Vagina (tissue), 2 donors: Measurements from ENCODE around the gene BFSP2.

Source experiments
- POLR2A ChIP-seq, 2 donors: fragments of 450-650 bp; IDR thresholded peaks; one replicate each; pipeline ENCODE4 v1.6.1; 2017; ENCODE audit warnings: antibody characterized with exemption in 2 of 2, mild to moderate bottlenecking in 2 of 2, moderate library complexity in 2 of 2
- TF ChIP-seq, protein P1 (sequence below), 3 experiments: fragments of 450-650 bp in 2 of 3; fragments of 200-600 bp in 1 of 3; sonication (generic) in 1 of 3; IDR thresholded peaks; one replicate each; pipeline ENCODE4 v1.5.1; 2017 to 2019; ENCODE audit warnings: antibody characterized with exemption in 3 of 3, mild to moderate bottlenecking in 2 of 3, moderate library complexity in 2 of 3

DNA sequence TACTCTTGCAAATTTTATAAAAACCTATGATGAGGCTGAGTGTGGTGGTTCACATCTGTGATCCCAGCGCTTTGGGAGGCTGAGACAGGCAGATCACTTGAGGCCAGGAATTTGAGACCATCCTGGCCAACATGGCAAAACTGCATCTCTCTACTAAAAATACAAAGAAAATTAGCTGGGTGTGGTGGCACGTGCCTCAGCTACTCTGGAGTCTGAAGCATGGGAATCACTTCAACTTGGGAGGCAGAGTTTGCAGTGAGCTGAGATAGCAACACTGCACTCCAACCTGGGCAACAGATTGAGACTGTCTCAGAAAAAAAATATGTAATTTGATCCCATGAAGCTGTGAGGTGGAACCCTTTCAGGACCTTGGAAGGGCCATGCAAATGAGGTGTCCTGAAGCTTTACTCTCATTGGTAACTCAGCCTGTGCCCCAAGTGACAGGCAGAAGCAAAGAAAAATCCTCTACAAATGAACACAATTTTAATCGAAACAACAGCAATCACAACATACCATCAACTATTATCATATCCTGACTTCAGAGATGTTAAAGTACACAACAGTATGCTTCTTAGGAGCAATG, 89.0 kb downstream of the BFSP2 start:
- TF ChIP-seq, protein P1, sequence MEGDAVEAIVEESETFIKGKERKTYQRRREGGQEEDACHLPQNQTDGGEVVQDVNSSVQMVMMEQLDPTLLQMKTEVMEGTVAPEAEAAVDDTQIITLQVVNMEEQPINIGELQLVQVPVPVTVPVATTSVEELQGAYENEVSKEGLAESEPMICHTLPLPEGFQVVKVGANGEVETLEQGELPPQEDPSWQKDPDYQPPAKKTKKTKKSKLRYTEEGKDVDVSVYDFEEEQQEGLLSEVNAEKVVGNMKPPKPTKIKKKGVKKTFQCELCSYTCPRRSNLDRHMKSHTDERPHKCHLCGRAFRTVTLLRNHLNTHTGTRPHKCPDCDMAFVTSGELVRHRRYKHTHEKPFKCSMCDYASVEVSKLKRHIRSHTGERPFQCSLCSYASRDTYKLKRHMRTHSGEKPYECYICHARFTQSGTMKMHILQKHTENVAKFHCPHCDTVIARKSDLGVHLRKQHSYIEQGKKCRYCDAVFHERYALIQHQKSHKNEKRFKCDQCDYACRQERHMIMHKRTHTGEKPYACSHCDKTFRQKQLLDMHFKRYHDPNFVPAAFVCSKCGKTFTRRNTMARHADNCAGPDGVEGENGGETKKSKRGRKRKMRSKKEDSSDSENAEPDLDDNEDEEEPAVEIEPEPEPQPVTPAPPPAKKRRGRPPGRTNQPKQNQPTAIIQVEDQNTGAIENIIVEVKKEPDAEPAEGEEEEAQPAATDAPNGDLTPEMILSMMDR (IDR thresholded peaks at IDR 0.05): no peak
- no peak for TF ChIP-seq POLR2A (IDR thresholded peaks at IDR 0.05)
